Caco-2 (cell line): ENCODE results near the gene BLTP3B. TPM values are rescaled to one million over a fixed set of nuclear protein-coding genes. Genes with fewer than 3 reads are reported as not detected.

Experiments
- BruUV-seq: library from RNA; stranded (reverse); fragments of 400-500 nt; replicated peaks from 2 replicates; lab custom pipeline; 2021; lab: Mats Ljungman, UMichigan
- CTCF ChIA-PET: fragments of 300-600 bp; sonication (Branson Sonifier 250); formaldehyde crosslinking; loops from one replicate; lab custom pipeline; 2022; ENCODE audit warnings: antibody characterized with exemption; lab: Charles Lee
- POLR2A ChIA-PET: fragments of 300-600 bp; sonication (Branson Sonifier 250); formaldehyde crosslinking; loops from one replicate; lab custom pipeline; 2022; ENCODE audit warnings: antibody characterized with exemption; lab: Charles Lee
- DNase-seq, 2 experiments: peaks; one replicate each; pipeline versions ENCODE4 v3.0.0 to v3.0.0-alpha.2; 2020 to 2022
- H3K27me3 ChIP-seq: replicated peaks from 2 replicates; pipeline ENCODE4 v1.6.0; 2011; ENCODE audit warnings: low read length; ENCODE audit not compliant: control insufficient read depth, insufficient read depth
- H3K36me3 ChIP-seq: 2 replicates; pipeline ENCODE4 v1.5.1; 2011; ENCODE audit warnings: low read length; ENCODE audit not compliant: control insufficient read depth, insufficient read depth
- H3K4me1 ChIP-seq: fragments of 250-450 bp; sonication (Bioruptor Pico); 2 replicates; pipeline ENCODE4 v1.5.1; 2020; ENCODE audit warnings: mild to moderate bottlenecking
- H3K4me3 ChIP-seq: 2 replicates; pipeline ENCODE4 v1.5.1; 2011; ENCODE audit warnings: low read depth, mild to moderate bottlenecking, control low read depth, low read length
- H3K9me3 ChIP-seq: fragments of 250-450 bp; sonication (Bioruptor Pico); 2 replicates; pipeline ENCODE4 v1.5.1; 2020; ENCODE audit warnings: mild to moderate bottlenecking, moderate library complexity
- H3K27ac Mint-ChIP-seq: one replicate; pipeline ENCODE4 v1.8.0; 2022; ENCODE audit warnings: mixed read lengths; ENCODE audit not compliant: unreplicated experiment
- H3K27me3 Mint-ChIP-seq: one replicate; pipeline ENCODE4 v1.8.0; 2022; ENCODE audit warnings: mixed read lengths; ENCODE audit not compliant: insufficient read depth, unreplicated experiment
- H3K36me3 Mint-ChIP-seq: one replicate; pipeline ENCODE4 v1.8.0; 2022; ENCODE audit warnings: mild to moderate bottlenecking, mixed read lengths; ENCODE audit not compliant: insufficient read depth, unreplicated experiment
- H3K4me1 Mint-ChIP-seq: one replicate; pipeline ENCODE4 v1.8.0; 2022; ENCODE audit warnings: low read depth, mixed read lengths; ENCODE audit not compliant: unreplicated experiment
- H3K4me3 Mint-ChIP-seq: one replicate; pipeline ENCODE4 v1.8.0; 2022; ENCODE audit warnings: mild to moderate bottlenecking, moderate library complexity, mixed read lengths; ENCODE audit not compliant: unreplicated experiment
- H3K9me3 Mint-ChIP-seq: one replicate; pipeline ENCODE4 v1.8.0; 2022; ENCODE audit warnings: mixed read lengths; ENCODE audit not compliant: unreplicated experiment
- CTCF ChIP-seq, 2 experiments: fragments of 200-600 bp in 1 of 2; IDR thresholded peaks; 1 replicate in 1 of 2; 2 replicates in 1 of 2; pipeline versions ENCODE4 v1.5.1 to v1.8.0; 2011 to 2022; ENCODE audit warnings: antibody characterized with exemption in 1 of 2, control low read depth in 1 of 2, inconsistent platforms in 1 of 2, low read depth in 1 of 2, low read length in 1 of 2, mild to moderate bottlenecking in 1 of 2, moderate library complexity in 1 of 2; ENCODE audit not compliant: insufficient read depth in 1 of 2, severe bottlenecking in 1 of 2, unreplicated experiment in 1 of 2
- intact Hi-C: fragments of 100-400 bp; cut with micrococcal nuclease; formaldehyde crosslinking; loops from one replicate; pipeline ENCODE4 v1.10.0; 2022; ENCODE audit not compliant: unreplicated experiment
- total RNA-seq: library from RNA; stranded (reverse); gene quantifications from 2 replicates; pipeline ENCODE4 v1.2.3, GENCODE V29; 2022

The BLTP3B gene
- total RNA-seq, 1 experiment from 2014 or later, result 29.6 TPM

- Mint-ChIP-seq H3K4me3 (no peak overlapping the region), H3K36me3 (no peaks in the 10 kb centered on the region), H3K4me1 (peaks cover 18% of the 10 kb centered on the region), H3K9me3 (no peaks in the 10 kb centered on the region), H3K27me3 (no peaks in the 10 kb centered on the region), H3K27ac (no peak overlapping the region)
- no peak for TF ChIP-seq CTCF (IDR thresholded peaks at IDR 0.05; ENCODE audit: insufficient read depth in 1 of 2, low read depth in 1 of 2, low read length in 1 of 2, severe bottlenecking in 1 of 2, unreplicated experiment in 1 of 2)
- ChIA-PET CTCF (no interaction called here), POLR2A (no interaction called here)
- Histone ChIP-seq H3K36me3 (no peaks in the 10 kb centered on the region), H3K27me3 (no peaks in the 10 kb centered on the region), H3K4me3 (no peak overlapping the region), H3K9me3 (no peaks in the 10 kb centered on the region), H3K4me1 (no peaks in the 10 kb centered on the region)
- BruUV-seq, result no TSS peak
- intact Hi-C loops, result no loop called here
- DNase-seq, result no peak
These were observed 3.0 kb upstream of the BLTP3B start for GRCh38 chr12:100145643-100146042.

- CTCF ChIA-PET, result interaction anchor here (0.6 kb wide), 1 partner anchor 17 kb away, joined by 3 read pairs; no protein-coding TSS in a partner anchor
- POLR2A ChIA-PET, result interaction anchor here (0.8 kb wide), 1 partner anchor 59 kb away, joined by 3 read pairs; the partner anchor contains the start of gene ACTR6
- Mint-ChIP-seq H3K36me3 (no peaks in the 10 kb centered on the region), H3K27ac (peak overlapping the region; percentile 86), H3K9me3 (no peaks in the 10 kb centered on the region), H3K4me3 (peak overlapping the region; percentile 72), H3K27me3 (no peaks in the 10 kb centered on the region), H3K4me1 (peaks cover 25% of the 10 kb centered on the region)
- Histone ChIP-seq H3K27me3 (no peaks in the 10 kb centered on the region), H3K4me1 (no peaks in the 10 kb centered on the region), H3K9me3 (no peaks in the 10 kb centered on the region), H3K36me3 (no peaks in the 10 kb centered on the region), H3K4me3 (peak overlapping the region; percentile 99)
- DNase-seq, result peak; percentile 65
- no peak for TF ChIP-seq CTCF (IDR thresholded peaks at IDR 0.05; ENCODE audit: insufficient read depth in 1 of 2, low read depth in 1 of 2, low read length in 1 of 2, severe bottlenecking in 1 of 2, unreplicated experiment in 1 of 2)
- no TSS peak for BruUV-seq
- intact Hi-C loops, result loop anchor here (5.0 kb wide), 1 partner anchor 60 kb away; the partner anchor contains the start of gene ACTR6
These were observed 450 bp downstream of the BLTP3B start for GRCh38 chr12:100141998-100142850.

- peak overlapping the region; percentile 72 for H3K4me3 Mint-ChIP-seq
- H3K4me1 ChIP-seq, result no peaks in the 10 kb centered on the region
- POLR2A ChIA-PET, result interaction anchor here (0.8 kb wide), 1 partner anchor 59 kb away, joined by 3 read pairs; the partner anchor contains the start of gene ACTR6
These were observed 1.0 kb downstream of the BLTP3B start for GRCh38 chr12:100141666-100141997.

More at GRCh38 chr12:100141666-100141997, 1.0 kb downstream of the BLTP3B start:
- CTCF ChIA-PET, result interaction anchor here (0.6 kb wide), 1 partner anchor 17 kb away, joined by 3 read pairs; no protein-coding TSS in a partner anchor
- H3K9me3 Mint-ChIP-seq, result no peaks in the 10 kb centered on the region
- H3K36me3 ChIP-seq, result no peaks in the 10 kb centered on the region
- peak overlapping the region; percentile 99 for H3K4me3 ChIP-seq
- H3K27me3 Mint-ChIP-seq, result no peaks in the 10 kb centered on the region
- no peak for TF ChIP-seq CTCF (IDR thresholded peaks at IDR 0.05; ENCODE audit: insufficient read depth in 1 of 2, low read depth in 1 of 2, low read length in 1 of 2, severe bottlenecking in 1 of 2, unreplicated experiment in 1 of 2)
- intact Hi-C loops, result loop anchor here (5.0 kb wide), 1 partner anchor 61 kb away; the partner anchor contains the start of gene ACTR6
- no peaks in the 10 kb centered on the region for H3K36me3 Mint-ChIP-seq
- H3K27ac Mint-ChIP-seq, result peak overlapping the region; percentile 86
- H3K9me3 ChIP-seq, result no peaks in the 10 kb centered on the region
- no peak for DNase-seq
- H3K4me1 Mint-ChIP-seq, result peaks cover 25% of the 10 kb centered on the region
- no TSS peak for BruUV-seq
- no peaks in the 10 kb centered on the region for H3K27me3 ChIP-seq
